ENCODE data around the gene RMRP.

The RMRP gene

GRCh38 chr9:35683323-35683722 lies 25.5 kb upstream of the RMRP start:
- Histone ChIP-seq H3K27ac (ENCODE audit: insufficient read depth in 1 of 2, low read depth in 1 of 2, low read length in 2 of 2, poor library complexity in 1 of 2, severe bottlenecking in 2 of 2) (no peak overlapping the region), H3K4me1 (ENCODE audit: control extremely low read depth in 1 of 4, control insufficient read depth in 4 of 4, insufficient read depth in 4 of 4, low read length in 3 of 4) (peaks cover 0 to 1% (median 0%) of the 10 kb centered on the region in 4 experiments), H3K27me3 (replicated peaks in 2 of 5; ENCODE audit: control insufficient read depth in 4 of 5, insufficient read depth in 5 of 5, low read length in 4 of 5) (no peaks in the 10 kb centered on the region), H3K4me3 (ENCODE audit: control insufficient read depth in 1 of 7, extremely low read depth in 1 of 7, insufficient read depth in 4 of 7, low read depth in 2 of 7, low read length in 6 of 7) (no peak overlapping the region), H3K36me3 (ENCODE audit: control insufficient read depth in 4 of 4, insufficient read depth in 4 of 4, low read length in 3 of 4) (peaks cover 0 to 34% (median 6%) of the 10 kb centered on the region in 4 experiments), H3K9me3 (ENCODE audit: control extremely low read depth in 1 of 5, control insufficient read depth in 4 of 5, insufficient read depth in 2 of 5, low read depth in 1 of 5, low read length in 4 of 5) (no peaks in the 10 kb centered on the region)
- ChIA-PET POLR2A (no interaction called here), CTCF (interaction anchor here (0.9 to 4.8 kb wide), 5 partner anchors 11 to 38 kb away, joined by 3 to 37 read pairs (median 4); no protein-coding TSS in a partner anchor)
- DNase-seq, result no peak
- WGBS (ENCODE audit: insufficient coverage), result 100% methylated on average over 1 of the region's 2 CpGs

DNA sequence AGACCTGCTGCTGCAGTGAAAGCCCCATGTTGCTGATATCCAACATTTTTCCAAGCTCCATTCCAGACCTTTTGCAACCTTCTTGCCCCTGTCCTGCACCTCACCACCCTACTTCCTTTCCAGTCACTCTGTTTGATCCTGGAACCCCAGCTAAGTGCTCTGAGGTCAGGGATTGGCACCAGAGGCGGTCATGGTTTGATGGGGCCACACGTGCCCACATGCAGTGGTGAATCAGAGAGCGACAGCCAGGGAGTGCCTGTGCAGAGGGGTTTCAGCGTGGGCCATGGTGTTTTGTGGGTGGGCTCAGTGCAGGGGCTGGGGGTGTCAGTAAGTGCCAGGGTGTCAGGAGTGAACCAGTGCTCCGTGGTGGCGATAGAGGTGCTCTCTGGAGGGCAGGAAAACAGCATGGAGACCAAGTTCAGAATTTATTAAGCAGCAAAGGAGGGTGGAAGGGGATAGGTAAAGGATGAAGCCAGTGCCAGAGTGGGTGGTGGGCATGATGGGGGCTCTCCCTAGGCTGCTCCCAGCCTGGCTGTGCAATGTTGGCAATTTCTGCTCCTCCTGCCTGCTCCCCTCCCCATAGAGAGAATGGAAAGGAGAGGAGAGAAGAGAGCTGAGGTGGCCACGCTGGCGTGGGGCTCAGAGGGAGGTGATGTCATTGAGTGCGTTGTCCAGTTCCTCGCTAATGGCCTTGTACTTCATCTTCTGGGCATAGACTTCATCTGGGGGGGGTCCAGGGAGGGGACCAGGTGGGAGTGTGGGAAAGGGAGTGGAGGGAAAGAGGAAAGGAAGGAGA lies 24.9 kb upstream of the RMRP start:
- CTCF ChIA-PET, result interaction anchor here (1.0 to 4.8 kb wide), 3 partner anchors 11 to 37 kb away, joined by 3 to 37 read pairs (median 4); no protein-coding TSS in a partner anchor
- H3K27ac ChIP-seq (ENCODE audit: insufficient read depth in 1 of 2, low read depth in 1 of 2, low read length in 2 of 2, poor library complexity in 1 of 2, severe bottlenecking in 2 of 2), result no peak overlapping the region
- H3K27me3 ChIP-seq (replicated peaks in 2 of 5; ENCODE audit: control insufficient read depth in 4 of 5, insufficient read depth in 5 of 5, low read length in 4 of 5), result no peaks in the 10 kb centered on the region
- no peak for DNase-seq
- H3K36me3 ChIP-seq (ENCODE audit: control insufficient read depth in 4 of 4, insufficient read depth in 4 of 4, low read length in 3 of 4), result peaks cover 0 to 34% (median 6%) of the 10 kb centered on the region in 4 experiments
- H3K9me3 ChIP-seq (ENCODE audit: control extremely low read depth in 1 of 5, control insufficient read depth in 4 of 5, insufficient read depth in 2 of 5, low read depth in 1 of 5, low read length in 4 of 5), result no peaks in the 10 kb centered on the region
- WGBS (ENCODE audit: insufficient coverage), result 98% methylated on average over 8 of the region's 10 CpGs
- no peaks in the 10 kb centered on the region for H3K4me1 ChIP-seq (ENCODE audit: control extremely low read depth in 1 of 4, control insufficient read depth in 4 of 4, insufficient read depth in 4 of 4, low read length in 3 of 4)
- POLR2A ChIA-PET, result no interaction called here
- H3K4me3 ChIP-seq (ENCODE audit: control insufficient read depth in 1 of 7, extremely low read depth in 1 of 7, insufficient read depth in 4 of 7, low read depth in 2 of 7, low read length in 6 of 7), result no peak overlapping the region

GRCh38 chr9:35682051-35682450 lies 24.2 kb upstream of the RMRP start:
- 100% methylated on average over 5 of the region's 6 CpGs for WGBS (ENCODE audit: insufficient coverage)

GRCh38 chr9:35681341-35682002 lies 23.7 kb upstream of the RMRP start:
- DNase-seq, result no peak
- H3K27ac ChIP-seq (ENCODE audit: insufficient read depth in 1 of 2, low read depth in 1 of 2, low read length in 2 of 2, poor library complexity in 1 of 2, severe bottlenecking in 2 of 2), result no peak overlapping the region
- H3K36me3 ChIP-seq (ENCODE audit: control insufficient read depth in 4 of 4, insufficient read depth in 4 of 4, low read length in 3 of 4), result peaks cover 0 to 34% (median 6%) of the 10 kb centered on the region in 4 experiments
- WGBS (ENCODE audit: insufficient coverage), result 97% methylated on average over 3 of the region's 3 CpGs
- POLR2A ChIA-PET, result no interaction called here
- no peak overlapping the region for H3K4me3 ChIP-seq (ENCODE audit: control insufficient read depth in 1 of 7, extremely low read depth in 1 of 7, insufficient read depth in 4 of 7, low read depth in 2 of 7, low read length in 6 of 7)
- CTCF ChIA-PET, result interaction anchor here (1.0 to 2.8 kb wide), 2 partner anchors 9 to 14 kb away, joined by 4 to 18 read pairs; no protein-coding TSS in a partner anchor
- H3K4me1 ChIP-seq (ENCODE audit: control extremely low read depth in 1 of 4, control insufficient read depth in 4 of 4, insufficient read depth in 4 of 4, low read length in 3 of 4), result no peaks in the 10 kb centered on the region
- H3K9me3 ChIP-seq (ENCODE audit: control extremely low read depth in 1 of 5, control insufficient read depth in 4 of 5, insufficient read depth in 2 of 5, low read depth in 1 of 5, low read length in 4 of 5), result no peaks in the 10 kb centered on the region
- H3K27me3 ChIP-seq (replicated peaks in 2 of 5; ENCODE audit: control insufficient read depth in 4 of 5, insufficient read depth in 5 of 5, low read length in 4 of 5), result no peaks in the 10 kb centered on the region

More at GRCh38 chr9:35682051-35682450, 24.2 kb upstream of the RMRP start:
- POLR2A ChIA-PET, result no interaction called here
- no peaks in the 10 kb centered on the region for H3K9me3 ChIP-seq (ENCODE audit: control extremely low read depth in 1 of 5, control insufficient read depth in 4 of 5, insufficient read depth in 2 of 5, low read depth in 1 of 5, low read length in 4 of 5)
- H3K27me3 ChIP-seq (replicated peaks in 2 of 5; ENCODE audit: control insufficient read depth in 4 of 5, insufficient read depth in 5 of 5, low read length in 4 of 5), result no peaks in the 10 kb centered on the region
- H3K36me3 ChIP-seq (ENCODE audit: control insufficient read depth in 4 of 4, insufficient read depth in 4 of 4, low read length in 3 of 4), result peaks cover 0 to 34% (median 6%) of the 10 kb centered on the region in 4 experiments
- no peak overlapping the region for H3K27ac ChIP-seq (ENCODE audit: insufficient read depth in 1 of 2, low read depth in 1 of 2, low read length in 2 of 2, poor library complexity in 1 of 2, severe bottlenecking in 2 of 2)
- CTCF ChIA-PET, result interaction anchor here (1.0 to 4.8 kb wide), 2 partner anchors 10 to 14 kb away, joined by 4 to 37 read pairs; no protein-coding TSS in a partner anchor
- H3K4me3 ChIP-seq (ENCODE audit: control insufficient read depth in 1 of 7, extremely low read depth in 1 of 7, insufficient read depth in 4 of 7, low read depth in 2 of 7, low read length in 6 of 7), result no peak overlapping the region
- no peak for DNase-seq
- H3K4me1 ChIP-seq (ENCODE audit: control extremely low read depth in 1 of 4, control insufficient read depth in 4 of 4, insufficient read depth in 4 of 4, low read length in 3 of 4), result no peaks in the 10 kb centered on the region

- Histone ChIP-seq H3K36me3 (ENCODE audit: control insufficient read depth in 4 of 4, insufficient read depth in 4 of 4, low read length in 3 of 4) (peaks cover 0 to 33% (median 5%) of the 10 kb centered on the region in 4 experiments), H3K27ac (ENCODE audit: insufficient read depth in 1 of 2, low read depth in 1 of 2, low read length in 2 of 2, poor library complexity in 1 of 2, severe bottlenecking in 2 of 2) (no peak overlapping the region), H3K9me3 (ENCODE audit: control extremely low read depth in 1 of 5, control insufficient read depth in 4 of 5, insufficient read depth in 2 of 5, low read depth in 1 of 5, low read length in 4 of 5) (no peaks in the 10 kb centered on the region), H3K27me3 (replicated peaks in 2 of 5; ENCODE audit: control insufficient read depth in 4 of 5, insufficient read depth in 5 of 5, low read length in 4 of 5) (no peaks in the 10 kb centered on the region), H3K4me3 (ENCODE audit: control insufficient read depth in 1 of 7, extremely low read depth in 1 of 7, insufficient read depth in 4 of 7, low read depth in 2 of 7, low read length in 6 of 7) (no peak overlapping the region), H3K4me1 (ENCODE audit: control extremely low read depth in 1 of 4, control insufficient read depth in 4 of 4, insufficient read depth in 4 of 4, low read length in 3 of 4) (peaks cover 0 to 7% (median 6%) of the 10 kb centered on the region in 4 experiments)
- WGBS (ENCODE audit: insufficient coverage), result 87% methylated on average over 11 of the region's 15 CpGs
- ChIA-PET CTCF (interaction anchor here (0.8 to 2.8 kb wide), 9 partner anchors 10 to 101 kb away, joined by 3 to 18 read pairs (median 4); partner anchors contain the start of gene CCDC107), POLR2A (no interaction called here)
- DNase-seq, result no peak
Observed at GRCh38 chr9:35680331-35681105, 22.7 kb upstream of the RMRP start.

- Histone ChIP-seq H3K36me3 (ENCODE audit: control insufficient read depth in 4 of 4, insufficient read depth in 4 of 4, low read length in 3 of 4) (peaks cover 0 to 26% (median 3%) of the 10 kb centered on the region in 4 experiments), H3K4me1 (ENCODE audit: control extremely low read depth in 1 of 4, control insufficient read depth in 4 of 4, insufficient read depth in 4 of 4, low read length in 3 of 4) (peaks cover 0 to 12% (median 8%) of the 10 kb centered on the region in 4 experiments), H3K4me3 (ENCODE audit: control insufficient read depth in 1 of 7, extremely low read depth in 1 of 7, insufficient read depth in 4 of 7, low read depth in 2 of 7, low read length in 6 of 7) (no peak overlapping the region), H3K27ac (ENCODE audit: insufficient read depth in 1 of 2, low read depth in 1 of 2, low read length in 2 of 2, poor library complexity in 1 of 2, severe bottlenecking in 2 of 2) (no peak overlapping the region), H3K27me3 (replicated peaks in 2 of 5; ENCODE audit: control insufficient read depth in 4 of 5, insufficient read depth in 5 of 5, low read length in 4 of 5) (no peaks in the 10 kb centered on the region), H3K9me3 (ENCODE audit: control extremely low read depth in 1 of 5, control insufficient read depth in 4 of 5, insufficient read depth in 2 of 5, low read depth in 1 of 5, low read length in 4 of 5) (no peaks in the 10 kb centered on the region)
- WGBS (ENCODE audit: insufficient coverage), result 98% methylated on average over 8 of the region's 8 CpGs
- ChIA-PET CTCF (interaction anchor here (0.8 to 2.8 kb wide), 9 partner anchors 10 to 102 kb away, joined by 3 to 18 read pairs (median 4); partner anchors contain the start of gene CCDC107), POLR2A (no interaction called here)
- DNase-seq, result no peak
Observed at GRCh38 chr9:35679766-35680330, 22.0 kb upstream of the RMRP start.

Data from common myeloid progenitor, CD34-positive (primary cell).